HK-2 (cell line): Measurements from ENCODE around the gene SHQ1.

Experiments
- DNase-seq: peaks from one replicate; pipeline ENCODE4 v3.0.0-alpha.2; 2018; ENCODE audit not compliant: unreplicated experiment

The SHQ1 gene

GRCh38 chr3:72848703-72849081 lies 447 bp upstream of the SHQ1 start:
- no peak for DNase-seq

GRCh38 chr3:72847282-72847681 lies 963 bp downstream of the SHQ1 start:
- DNase-seq = no peak

GRCh38 chr3:72846166-72846565 lies 2.1 kb downstream of the SHQ1 start:
- DNase-seq = no peak

GRCh38 chr3:72844436-72844993 lies 3.7 kb downstream of the SHQ1 start:
- DNase-seq = no peak

- DNase-seq = no peak
Measured at GRCh38 chr3:72839057-72839456, 9.2 kb downstream of the SHQ1 start.

- no peak for DNase-seq
Measured at GRCh38 chr3:72836923-72837322, 11.3 kb downstream of the SHQ1 start.

GRCh38 chr3:72836416-72836815 lies 11.8 kb downstream of the SHQ1 start:
- DNase-seq = no peak

GRCh38 chr3:72830452-72831223 lies 17.6 kb downstream of the SHQ1 start:
- no peak for DNase-seq

GRCh38 chr3:72829701-72830100 lies 18.5 kb downstream of the SHQ1 start:
- DNase-seq = no peak

- DNase-seq = no peak
Measured at GRCh38 chr3:72821161-72821781, 27.0 kb downstream of the SHQ1 start.

- DNase-seq = no peak
Measured at GRCh38 chr3:72820415-72820814, 27.8 kb downstream of the SHQ1 start.

GRCh38 chr3:72818905-72819304 lies 29.3 kb downstream of the SHQ1 start:
- no peak for DNase-seq

GRCh38 chr3:72818092-72818773 lies 30.0 kb downstream of the SHQ1 start:
- no peak for DNase-seq

- no peak for DNase-seq
Measured at GRCh38 chr3:72816862-72817355, 31.3 kb downstream of the SHQ1 start.

- no peak for DNase-seq
Measured at GRCh38 chr3:72814308-72814707, 33.9 kb downstream of the SHQ1 start.

- DNase-seq = no peak
Measured at GRCh38 chr3:72812201-72812600, 36.0 kb downstream of the SHQ1 start.

GRCh38 chr3:72811571-72811970 lies 36.7 kb downstream of the SHQ1 start:
- no peak for DNase-seq

GRCh38 chr3:72810659-72811434 lies 37.4 kb downstream of the SHQ1 start:
- DNase-seq = no peak

GRCh38 chr3:72810063-72810462 lies 38.2 kb downstream of the SHQ1 start:
- DNase-seq = no peak

GRCh38 chr3:72804361-72804760 lies 43.9 kb downstream of the SHQ1 start:
- no peak for DNase-seq

GRCh38 chr3:72803573-72803972 lies 44.7 kb downstream of the SHQ1 start:
- no peak for DNase-seq

GRCh38 chr3:72802001-72802400 lies 46.2 kb downstream of the SHQ1 start:
- DNase-seq = no peak
